SKM-1 treated with dmso at 0.1 percent for 144 hours (cell line): ENCODE results near the gene CRB1.
A peak's percentile ranks its signal among the peaks of the same experiment; 100 is the strongest.
"Not testable (repeated sequence)": the region's sequence is repeated elsewhere in the genome, so short reads cannot be mapped to it uniquely, and the experiment has no call there.

ENCODE experiments used
- DNase-seq: peaks from one replicate; lab custom pipeline; 2025; ENCODE audit not compliant: unreplicated experiment; lab: John Stamatoyannopoulos, UW

The CRB1 gene

DNA sequence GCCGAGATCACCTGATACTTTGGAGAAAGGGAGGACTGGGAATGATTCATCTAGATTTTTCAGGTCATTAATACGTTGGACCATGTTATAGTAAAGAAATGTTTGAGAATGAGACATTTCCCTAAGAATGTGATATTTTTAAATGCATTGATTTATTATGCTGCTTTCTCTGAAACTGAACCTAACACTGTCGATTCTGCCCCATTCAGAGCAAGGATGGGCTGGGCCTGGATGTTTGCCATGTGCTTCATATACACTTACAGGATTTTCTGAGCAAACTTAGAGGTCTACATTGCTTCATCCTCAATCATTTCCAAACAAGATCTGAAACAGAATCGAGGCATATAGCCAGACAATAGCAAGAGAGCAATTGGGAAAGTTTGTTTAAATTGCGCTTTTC is 183.3 kb downstream of the CRB1 start:
- no peak for DNase-seq

DNA sequence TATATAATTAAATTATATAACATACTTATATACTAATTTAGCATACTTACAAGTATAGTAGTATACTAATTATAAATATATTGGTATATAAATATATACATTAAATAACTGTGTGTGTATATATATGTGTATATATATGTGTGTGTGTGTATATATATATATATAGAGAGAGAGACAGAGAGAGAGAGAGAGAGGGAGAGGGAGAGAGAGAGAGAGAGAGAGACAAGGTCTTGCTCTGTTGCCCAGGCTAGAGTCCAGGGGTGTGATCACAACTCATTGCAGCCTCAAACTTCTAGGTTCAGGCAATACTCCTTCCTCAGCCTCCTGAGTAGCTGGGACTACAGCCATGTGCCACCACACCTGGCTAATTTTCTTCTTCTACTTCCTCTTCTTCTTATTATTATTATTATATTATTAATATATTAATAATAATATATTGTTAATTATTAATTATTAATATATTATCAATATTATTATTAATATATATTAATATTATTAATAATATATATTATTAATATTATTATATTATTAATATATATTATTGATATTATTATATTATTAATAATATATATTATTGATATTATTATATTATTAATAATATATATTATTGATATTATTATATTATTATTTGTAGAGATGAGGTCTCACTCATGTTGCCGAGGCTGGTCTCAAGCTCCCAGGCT is 185.5 kb downstream of the CRB1 start:
- DNase-seq: no peak

DNA sequence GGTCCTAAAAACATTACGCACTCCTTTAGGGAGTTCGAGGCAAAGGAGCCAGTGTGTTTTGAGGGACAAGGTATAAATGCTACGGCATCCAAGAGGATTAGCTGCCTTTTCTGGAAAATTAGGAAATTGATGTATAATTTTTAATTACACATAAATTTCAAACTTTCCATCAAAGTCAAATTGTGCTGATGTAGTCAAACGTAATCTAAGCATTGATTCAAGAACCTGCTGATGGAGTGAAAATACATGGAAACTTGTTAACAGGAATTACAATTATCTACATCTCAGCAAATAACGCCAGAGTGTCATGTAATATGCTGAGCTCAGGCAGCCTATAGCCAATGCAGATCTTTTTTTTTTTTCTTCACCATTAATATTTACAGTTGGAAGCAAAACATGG is 194.5 kb downstream of the CRB1 start:
- no peak for DNase-seq

DNA sequence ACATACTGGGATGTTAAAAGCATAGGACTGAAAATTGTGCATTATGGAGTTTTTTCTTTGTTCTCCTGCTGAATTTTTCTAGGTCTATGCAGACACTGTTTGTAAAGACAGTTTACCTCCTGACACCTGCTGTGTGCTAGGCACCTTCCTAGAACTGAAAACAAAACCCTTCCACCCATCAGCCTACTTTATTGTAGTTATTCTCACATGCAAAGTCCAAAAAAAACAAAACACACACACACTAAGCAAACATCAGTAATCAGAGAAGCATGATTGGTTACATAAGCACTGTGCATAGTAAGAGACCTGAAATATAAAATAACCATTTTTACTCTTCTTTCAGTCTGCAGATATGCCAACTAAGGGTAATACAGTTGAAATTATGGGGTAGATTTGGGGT is 195.1 kb downstream of the CRB1 start:
- DNase-seq: no peak

DNA sequence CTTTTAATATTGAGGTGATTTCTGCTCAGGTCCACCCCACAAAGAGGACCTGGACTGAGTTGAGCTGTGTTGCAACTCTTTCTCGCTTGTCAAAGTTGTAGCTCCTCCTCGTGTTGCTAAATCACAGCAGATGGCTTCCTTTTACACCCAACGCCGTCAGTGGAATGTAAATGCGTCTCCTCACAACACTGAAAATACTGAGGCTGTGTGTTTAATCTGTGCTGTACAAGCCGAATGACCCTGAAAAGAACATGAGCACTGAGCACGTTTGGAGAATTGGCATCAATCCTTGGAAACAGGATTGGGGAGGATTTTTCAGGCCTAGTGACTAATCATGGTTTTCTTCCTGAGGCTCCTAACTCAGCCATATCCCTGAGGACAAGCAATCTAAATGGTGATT is 196.0 kb downstream of the CRB1 start:
- peak; percentile 55 for DNase-seq

DNA sequence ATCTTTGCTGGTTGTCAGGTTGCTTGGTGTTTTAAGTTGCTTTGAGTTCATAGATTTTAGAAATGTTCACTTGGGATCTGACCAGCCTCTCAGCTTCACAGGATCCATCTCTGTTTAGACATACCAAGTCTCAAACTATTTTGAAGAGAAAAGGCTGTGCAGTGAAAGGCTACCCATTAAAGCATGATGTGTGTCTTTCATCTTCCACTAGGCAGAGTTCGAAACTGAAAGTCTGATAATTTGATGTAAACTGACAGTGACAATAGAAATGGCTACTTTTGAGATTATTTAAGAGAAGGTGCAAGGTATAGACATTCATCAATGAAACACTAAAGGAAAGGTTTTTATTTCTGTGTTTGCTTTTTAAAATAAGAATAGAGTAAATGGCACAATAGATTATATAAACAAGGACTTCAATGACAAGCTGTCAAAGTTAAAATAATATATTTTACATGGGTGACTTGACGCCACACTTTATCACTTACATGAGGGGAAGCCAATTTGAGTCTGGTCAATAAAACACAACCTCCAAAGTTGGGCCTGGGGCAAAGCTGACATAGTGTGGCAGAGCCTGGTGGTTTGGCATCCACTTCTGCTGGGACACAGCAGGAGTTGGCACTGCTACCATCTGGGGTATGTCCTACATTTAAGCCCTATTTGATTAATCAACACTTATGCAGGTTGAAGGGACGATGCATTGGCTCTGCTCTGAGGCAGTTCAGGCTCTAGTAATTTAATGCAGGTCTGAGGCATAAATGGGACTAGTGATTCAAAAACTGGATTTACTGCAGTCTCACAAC is 197.7 kb downstream of the CRB1 start:
- DNase-seq: no peak

DNA sequence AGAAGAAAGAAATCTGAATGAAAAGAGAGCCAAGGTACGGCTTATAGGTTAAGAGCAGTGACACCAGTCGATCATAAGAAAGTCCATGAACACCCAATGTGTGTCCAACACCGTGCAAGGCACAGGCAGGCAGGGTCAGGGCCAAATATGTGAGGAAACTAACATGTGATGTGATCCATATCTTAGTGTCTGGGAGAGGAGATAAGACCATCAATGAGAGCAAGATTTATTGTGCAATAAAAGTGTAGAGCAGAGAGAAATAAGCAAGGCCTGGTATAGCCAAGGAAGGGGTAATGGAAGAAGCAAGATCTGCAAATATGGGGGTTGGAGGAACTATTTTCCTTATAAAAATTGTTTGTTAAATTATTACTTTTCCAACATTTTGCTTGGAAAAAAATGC is 198.8 kb downstream of the CRB1 start:
- no peak for DNase-seq

DNA sequence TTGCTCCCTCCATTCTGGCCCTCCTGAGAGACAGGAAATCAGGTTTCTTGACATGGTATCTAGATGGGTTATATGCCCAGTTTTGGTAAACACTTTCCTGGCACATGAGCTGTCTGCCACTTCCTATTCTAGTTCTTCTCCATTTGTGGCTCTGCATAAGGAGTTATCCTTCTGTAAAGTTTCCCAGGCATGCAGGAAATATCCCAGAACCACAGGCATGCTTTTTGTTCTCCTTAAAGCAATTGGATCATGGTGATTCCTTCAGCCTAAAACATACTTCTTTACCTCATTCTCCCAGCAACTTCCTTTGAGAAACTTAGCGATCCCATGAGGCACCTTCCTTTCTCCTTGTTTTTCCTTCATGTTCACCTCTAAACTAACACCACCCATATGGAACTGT is 199.8 kb downstream of the CRB1 start:
- no peak for DNase-seq

DNA sequence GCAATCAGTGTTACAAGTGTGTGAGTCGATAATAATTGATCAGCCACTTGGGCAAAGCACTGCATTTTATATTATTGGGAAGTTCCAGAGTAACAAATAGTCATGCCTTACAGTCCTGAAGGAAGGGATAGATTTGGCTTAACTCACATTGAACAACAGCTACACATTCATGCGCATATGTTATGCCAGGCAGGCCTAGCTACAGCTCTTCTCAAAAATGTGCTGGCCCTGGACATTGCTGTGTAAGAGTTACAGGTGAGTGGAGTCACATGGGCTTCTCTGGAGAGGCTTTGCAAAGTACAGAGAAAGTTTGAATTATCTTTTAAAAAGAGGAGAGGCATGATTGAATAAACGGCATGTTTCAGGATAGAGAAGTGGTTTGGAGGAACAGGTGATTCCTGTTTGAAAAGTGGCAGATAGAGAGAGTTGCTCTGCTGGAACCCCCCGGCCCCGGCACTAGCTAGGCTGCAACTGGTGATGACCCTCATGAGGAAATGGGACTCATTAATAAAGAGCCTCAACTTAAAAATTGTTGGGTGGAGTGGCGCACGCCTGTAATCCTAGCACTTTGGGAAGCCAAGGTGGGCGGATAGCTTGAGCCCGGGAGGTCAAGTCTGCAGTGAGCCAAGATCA is 200.6 kb downstream of the CRB1 start:
- DNase-seq: no peak

DNA sequence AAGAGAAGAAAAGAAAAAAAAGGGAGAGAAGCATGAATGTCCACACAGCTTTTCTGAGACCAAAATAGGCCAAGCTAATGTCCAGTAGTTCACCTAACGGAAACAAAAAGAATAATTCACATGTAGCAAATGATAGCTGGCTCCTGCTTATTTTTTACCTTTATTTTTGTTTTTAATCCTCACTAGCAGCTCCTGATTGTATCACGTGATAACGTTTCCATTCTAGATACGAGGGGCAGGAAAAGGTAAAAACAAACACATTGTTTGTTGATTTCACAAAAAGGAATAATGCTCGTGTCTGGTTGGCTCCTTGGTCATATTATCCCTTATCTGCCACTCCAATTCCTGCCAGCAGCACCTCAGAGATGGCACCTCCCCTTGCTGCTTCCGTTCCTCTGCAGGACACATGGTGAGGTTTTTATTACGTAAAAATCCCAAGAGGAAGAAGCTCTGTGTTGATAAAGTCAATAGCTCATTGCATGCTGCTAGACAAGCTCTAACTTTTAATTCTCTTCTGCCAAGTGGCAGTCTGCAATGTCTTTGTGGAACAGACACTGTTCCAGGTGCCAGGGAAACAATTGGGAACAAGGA is 201.7 kb downstream of the CRB1 start:
- peak; percentile 65 for DNase-seq

DNA sequence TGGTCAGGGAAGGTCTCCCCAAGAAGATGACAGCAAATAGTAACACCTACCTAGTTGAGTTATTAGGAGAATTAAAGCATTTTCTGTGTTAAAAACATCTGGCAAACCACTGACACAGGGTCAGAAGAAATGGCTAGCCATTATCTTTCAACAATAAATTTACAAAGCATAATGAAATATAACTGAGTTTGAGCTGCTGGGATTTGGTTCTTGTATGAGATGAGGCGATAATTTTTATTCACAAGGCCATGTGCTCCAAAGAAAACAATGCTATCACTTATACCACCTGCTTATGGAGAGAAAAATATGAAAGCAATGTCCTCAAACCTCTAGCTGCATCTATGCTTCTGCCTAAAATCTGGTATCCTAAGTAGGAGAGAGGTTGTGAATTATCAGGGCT is 202.3 kb downstream of the CRB1 start:
- no peak for DNase-seq

DNA sequence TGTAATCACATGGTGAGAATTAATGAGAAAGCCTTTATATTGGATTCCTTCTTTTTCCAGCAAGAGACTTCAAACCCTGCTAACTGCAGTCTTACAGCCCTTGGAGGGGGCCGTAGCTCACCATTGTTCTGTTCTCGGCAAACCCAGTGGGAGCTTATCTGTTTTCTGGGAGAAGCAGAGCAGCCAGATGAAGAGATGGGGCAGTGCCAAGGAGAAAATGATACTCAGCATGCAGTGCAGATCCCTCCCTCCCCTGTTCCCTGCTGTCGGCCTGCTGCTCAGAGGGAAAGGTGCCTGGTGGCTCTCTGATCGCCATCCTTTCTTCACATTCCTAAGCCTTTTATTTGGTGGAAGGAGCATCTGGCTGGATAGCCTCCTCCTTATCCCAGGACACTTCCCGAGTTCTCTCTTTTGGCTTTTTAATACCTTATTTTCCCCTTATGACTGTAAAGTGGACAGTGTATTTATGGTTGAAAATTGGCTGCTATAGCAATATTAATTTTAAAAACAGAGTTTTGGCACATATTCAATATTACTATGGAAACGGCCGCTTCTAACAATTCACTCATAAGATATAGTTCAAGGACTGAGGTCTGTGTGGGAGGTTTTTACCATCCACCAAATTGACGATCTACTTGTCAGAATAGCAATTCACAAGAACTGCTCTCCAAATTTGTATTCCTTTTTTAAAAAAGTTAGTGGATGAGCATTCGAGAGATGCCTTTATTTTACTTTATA is 203.4 kb downstream of the CRB1 start:
- DNase-seq: no peak

DNA sequence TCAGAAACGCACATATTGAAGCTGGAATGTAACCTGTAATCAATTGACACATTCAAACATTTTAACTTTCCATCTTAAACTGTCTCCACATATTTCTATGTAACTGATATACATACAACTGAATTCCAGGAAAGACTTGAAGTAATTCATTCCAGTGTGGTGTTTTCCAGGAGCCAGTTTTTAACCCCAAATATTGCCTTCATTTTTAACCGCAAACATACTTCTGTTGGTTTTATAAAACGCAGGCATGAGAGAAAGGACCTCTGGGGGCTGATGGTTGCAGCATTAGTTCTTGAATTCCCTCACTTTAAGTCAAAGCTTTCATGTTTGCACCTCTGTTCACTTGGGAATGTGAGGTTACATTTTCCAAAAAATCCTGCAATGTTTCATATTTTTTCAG is 204.1 kb downstream of the CRB1 start:
- DNase-seq: no peak

DNA sequence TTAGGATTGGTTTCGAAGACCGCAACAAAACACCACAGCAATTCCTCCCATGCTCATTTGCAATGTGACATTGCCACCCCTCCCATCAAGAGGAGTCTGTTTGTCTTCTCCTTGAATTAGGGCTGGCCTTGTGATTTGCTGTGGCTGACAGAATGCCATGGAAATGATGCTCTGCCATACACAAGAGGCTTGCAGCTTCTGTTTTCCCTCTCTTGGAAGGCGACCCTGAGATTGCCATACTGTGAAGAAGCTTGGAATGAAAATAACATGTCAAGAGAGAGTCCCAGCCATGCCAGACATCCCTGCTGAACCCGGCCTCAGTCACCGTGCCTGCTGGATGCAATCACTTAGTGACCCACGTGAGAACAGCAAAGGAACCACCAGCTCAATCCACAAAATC is 212.4 kb downstream of the CRB1 start:
- no peak for DNase-seq

DNA sequence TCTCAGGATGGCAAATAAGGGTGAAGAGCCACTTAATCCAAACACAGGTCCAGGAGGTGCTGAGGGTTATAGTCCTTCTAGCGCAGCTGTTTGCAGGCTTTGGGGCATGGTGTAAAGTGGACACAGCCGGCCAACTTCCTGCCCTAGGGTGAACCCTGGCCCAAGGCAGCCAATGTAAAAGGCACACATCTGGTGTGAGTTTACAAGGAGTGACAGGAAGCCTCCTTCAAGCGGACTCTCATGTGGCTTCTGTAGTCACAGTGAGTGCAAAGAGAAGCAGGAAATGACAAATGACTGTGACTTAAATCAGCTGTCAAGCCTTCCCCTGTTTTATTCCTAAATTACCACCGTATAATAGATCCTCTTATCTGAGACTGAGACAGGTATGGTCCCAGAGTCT is 213.0 kb downstream of the CRB1 start:
- DNase-seq: no peak

DNA sequence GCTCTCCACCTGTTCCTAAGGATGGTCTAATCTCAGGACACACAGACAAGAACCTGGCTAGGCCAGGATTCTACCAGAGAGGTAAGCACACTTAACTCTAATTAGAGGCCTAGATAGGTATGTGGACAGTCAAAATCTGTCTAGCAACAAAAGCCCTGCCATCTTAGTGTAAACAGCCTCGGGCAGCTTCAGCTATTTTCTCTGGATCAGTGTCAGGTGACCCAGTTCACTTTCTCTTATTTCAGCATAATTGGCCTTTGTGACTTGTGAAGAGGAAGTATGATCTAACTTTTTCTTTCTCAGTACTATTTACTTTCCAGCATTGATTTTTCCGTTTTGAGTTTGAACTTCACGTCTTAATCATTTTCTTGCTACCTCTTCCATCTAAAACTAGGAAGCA is 217.7 kb downstream of the CRB1 start:
- DNase-seq: no peak

DNA sequence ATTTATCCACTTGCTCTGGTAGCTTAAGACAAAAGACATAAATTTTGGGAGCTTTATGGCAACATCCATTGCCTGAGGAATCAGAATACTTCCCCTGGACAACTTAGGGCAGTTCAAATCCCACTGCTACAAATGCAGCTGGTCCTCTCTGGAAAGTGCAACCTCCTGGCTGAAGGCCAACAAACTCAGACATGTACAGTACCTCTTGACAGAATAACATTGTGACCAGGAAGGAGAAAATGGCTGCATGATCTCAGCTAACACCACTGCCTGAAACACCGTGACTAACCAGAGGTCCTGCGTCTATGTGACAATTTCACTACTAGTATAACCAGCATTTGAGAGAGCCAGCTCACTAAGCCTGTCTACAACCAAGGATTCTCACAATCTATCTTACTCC is 218.9 kb downstream of the CRB1 start:
- DNase-seq: no peak

DNA sequence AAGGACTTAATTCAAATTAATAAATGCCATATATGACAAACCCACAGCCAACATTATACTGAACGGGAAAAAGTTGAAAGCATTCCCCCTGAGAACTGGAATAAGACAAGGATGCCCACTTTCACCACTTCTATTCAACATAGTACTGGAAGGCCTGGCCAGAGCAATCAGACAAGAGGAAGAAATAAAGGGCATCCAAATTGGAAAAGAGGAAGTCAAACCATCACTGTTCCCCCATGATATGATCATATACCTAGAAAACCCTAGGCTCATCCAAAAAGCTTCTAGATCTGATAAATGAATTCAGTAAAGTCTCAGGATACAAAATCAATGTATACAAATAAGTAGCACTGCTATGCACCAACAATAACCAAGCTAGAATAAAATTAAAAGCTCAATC is 223.5 kb downstream of the CRB1 start:
- not testable (repeated sequence) for DNase-seq

DNA sequence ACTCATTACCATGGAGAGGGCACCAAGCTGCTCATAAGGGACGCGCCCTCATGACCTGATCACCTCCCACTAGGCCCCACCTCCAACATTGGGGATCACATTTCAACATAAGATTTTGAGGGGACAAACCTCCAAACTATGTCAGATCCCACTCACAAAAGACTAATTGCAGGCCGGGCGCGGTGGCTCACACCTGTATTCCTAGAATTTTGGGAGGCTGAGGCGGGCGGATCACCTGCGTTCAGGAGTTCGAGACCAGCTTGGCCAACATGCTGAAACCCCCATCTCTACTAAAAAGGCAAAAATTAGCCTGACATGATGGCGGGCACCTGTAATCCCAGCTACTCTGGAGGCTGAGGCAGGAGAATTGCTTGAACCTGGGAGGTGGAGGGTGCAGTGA is 228.7 kb downstream of the CRB1 start:
- DNase-seq: no peak

DNA sequence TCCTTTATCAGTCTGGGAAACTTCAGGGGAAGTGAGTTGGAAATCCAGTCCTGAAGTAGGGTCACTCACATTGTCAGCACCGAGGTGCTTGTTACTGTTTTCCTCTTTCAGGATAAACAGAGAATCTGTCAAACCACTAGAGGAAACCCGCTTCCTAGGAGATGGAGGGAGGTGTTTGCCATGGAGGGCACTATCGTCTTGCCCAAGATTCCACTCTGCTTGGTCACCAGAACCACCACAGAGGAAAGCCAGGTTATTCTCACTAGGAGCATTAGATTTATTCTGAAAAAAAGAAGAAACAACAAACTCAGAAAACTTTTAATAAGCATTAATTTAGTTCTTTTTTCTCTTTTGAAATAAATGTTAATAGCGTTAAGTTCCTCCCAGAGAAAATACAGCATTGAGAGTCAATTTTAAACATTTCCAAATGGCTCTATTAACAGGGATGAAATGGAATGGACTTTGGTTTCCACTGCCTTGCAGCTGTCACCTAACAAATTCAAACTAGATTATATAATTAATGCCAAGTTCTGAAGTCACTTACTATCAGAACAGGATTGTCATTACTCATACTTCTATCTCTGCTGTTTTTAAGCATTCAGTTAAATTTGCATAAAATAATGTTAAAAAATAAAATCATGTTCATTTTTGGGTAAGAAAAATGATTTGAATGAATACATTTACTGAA is 242.8 kb downstream of the CRB1 start:
- DNase-seq: no peak

DNA sequence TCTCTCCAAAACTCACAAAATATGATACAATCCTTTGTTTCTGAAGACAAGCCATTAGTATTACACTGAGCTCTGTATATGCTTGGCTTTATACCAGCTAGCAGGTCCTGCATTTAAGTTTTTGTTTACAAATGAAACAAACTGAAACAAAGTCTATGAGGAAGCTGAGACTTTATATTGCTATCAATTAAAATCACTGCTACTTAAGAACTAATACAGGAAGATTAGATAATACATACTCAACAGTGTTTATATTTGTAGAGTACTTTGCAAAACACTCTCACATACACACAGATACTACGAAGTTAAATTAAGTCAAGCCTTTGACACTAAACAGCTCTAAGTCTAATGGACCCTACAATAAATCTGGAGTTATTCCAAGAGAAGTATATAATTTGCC is 247.4 kb downstream of the CRB1 start:
- DNase-seq: no peak
